ENCODE results near the gene PAQR4.

DNA sequence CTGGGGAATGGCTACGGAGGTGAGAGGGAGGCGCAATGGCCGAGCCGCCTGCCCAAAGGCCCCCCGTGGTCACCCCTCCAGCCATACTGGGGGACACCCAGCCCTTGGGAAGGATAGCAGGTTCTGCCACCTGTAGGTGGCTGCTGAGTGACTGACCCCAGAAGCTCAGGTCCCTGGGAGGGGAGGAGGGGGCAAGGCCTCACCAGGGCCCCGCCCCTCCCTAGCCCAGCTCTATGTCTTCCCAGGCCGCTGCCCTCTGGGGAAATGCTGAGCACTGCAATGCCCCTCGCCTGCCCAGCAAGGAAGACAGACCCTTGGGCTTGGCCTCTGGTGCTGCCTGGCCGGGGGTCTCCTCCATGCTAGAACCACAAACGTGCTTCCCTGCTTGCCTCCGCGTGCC lies 32.2 kb downstream of the PAQR4 start:
- TF ChIP-seq CTCF (IDR thresholded peaks at IDR 0.05) = no peak
- TF ChIP-seq POLR2AphosphoS5 (IDR thresholded peaks at IDR 0.05) = no peak
- TF ChIP-seq EP300 (IDR thresholded peaks at IDR 0.05) = no peak

Data from gastroesophageal sphincter (tissue), 3 donors.